Suprapubic skin (tissue), 4 donors: ENCODE data around the gene ARHGAP30.

Experiments used
- CTCF ChIP-seq, 2 donors: fragments of 200-600 bp in 1 of 2; fragments of 450-650 bp in 1 of 2; sonication (generic) in 1 of 2; IDR thresholded peaks; one replicate each; pipeline ENCODE4 v1.5.1; 2016 to 2019; ENCODE audit warnings: antibody characterized with exemption in 2 of 2, mild to moderate bottlenecking in 1 of 2, moderate library complexity in 1 of 2
- EP300 ChIP-seq: sonication (generic); formaldehyde crosslinking; IDR thresholded peaks from one replicate; pipeline ENCODE4 v1.6.1; 2017; ENCODE audit warnings: antibody characterized with exemption
- POLR2A ChIP-seq, 2 donors: fragments of 450-650 bp; IDR thresholded peaks; one replicate each; pipeline ENCODE4 v1.6.1; 2017; ENCODE audit warnings: antibody characterized with exemption in 2 of 2, mild to moderate bottlenecking in 2 of 2, moderate library complexity in 2 of 2
- POLR2AphosphoS5 ChIP-seq, 3 donors: sonication (generic); formaldehyde crosslinking; IDR thresholded peaks; one replicate each; pipeline ENCODE4 v1.6.1; 2017; ENCODE audit warnings: antibody characterized with exemption in 3 of 3

GRCh38 chr1:161070761-161071160 lies 1.1 kb upstream of the ARHGAP30 start:
- TF ChIP-seq POLR2A (IDR thresholded peaks at IDR 0.05) = no peak
- TF ChIP-seq CTCF (IDR thresholded peaks at IDR 0.05) = no peak
- TF ChIP-seq POLR2AphosphoS5 (IDR thresholded peaks at IDR 0.05) = no peak
- TF ChIP-seq EP300 = no peak
